DOHH2 (cell line): Measurements from ENCODE around the gene PDE8A.

Source experiments
- H3F3A ChIP-seq: fragments of 200-600 bp; sonication (generic), shearing (Covaris generic); 2 replicates; pipeline ENCODE4 v1.6.0; 2016; ENCODE audit warnings: antibody characterized with exemption, mild to moderate bottlenecking; ENCODE audit not compliant: control insufficient read depth, insufficient read depth
- H3K27ac ChIP-seq: fragments of 200-600 bp; sonication (generic); 2 replicates; pipeline ENCODE4 v1.5.1; 2014; ENCODE audit warnings: low read depth, mild to moderate bottlenecking, low read length, moderate library complexity
- H3K27me3 ChIP-seq: fragments of 200-600 bp; sonication (generic); 2 replicates; pipeline ENCODE4 v1.6.1; 2014; ENCODE audit warnings: mild to moderate bottlenecking, low read length, mixed read lengths; ENCODE audit not compliant: control insufficient read depth
- H3K36me3 ChIP-seq: fragments of 200-600 bp; sonication (generic); 2 replicates; pipeline ENCODE4 v1.6.1; 2014; ENCODE audit warnings: mild to moderate bottlenecking, low read length, moderate library complexity, mixed read lengths; ENCODE audit not compliant: control insufficient read depth
- H3K4me1 ChIP-seq: fragments of 200-600 bp; sonication (generic); 2 replicates; pipeline ENCODE4 v1.6.1; 2014; ENCODE audit warnings: mild to moderate bottlenecking, low read length, mixed read lengths; ENCODE audit not compliant: control insufficient read depth
- H3K4me2 ChIP-seq: fragments of 200-600 bp; sonication (generic); 2 replicates; pipeline ENCODE4 v1.6.0; 2014; ENCODE audit warnings: mild to moderate bottlenecking, low read length, moderate library complexity
- H3K4me3 ChIP-seq: fragments of 200-600 bp; sonication (generic); 2 replicates; pipeline ENCODE4 v1.5.1; 2014; ENCODE audit warnings: mild to moderate bottlenecking, low read length, mixed read lengths
- H3K79me2 ChIP-seq: fragments of 200-600 bp; sonication (generic); 2 replicates; pipeline ENCODE4 v1.6.1; 2014; ENCODE audit warnings: mild to moderate bottlenecking, low read length, mixed read lengths; ENCODE audit not compliant: control insufficient read depth
- H3K9me2 ChIP-seq: fragments of 200-600 bp; sonication (generic); replicated peaks from 2 replicates; pipeline ENCODE4 v1.6.1; 2014; ENCODE audit warnings: mild to moderate bottlenecking, low read length, mixed read lengths; ENCODE audit not compliant: control insufficient read depth
- H3K9me3 ChIP-seq: fragments of 200-600 bp; sonication (generic); 2 replicates; pipeline ENCODE4 v1.6.1; 2014; ENCODE audit warnings: antibody characterized with exemption, low read length, mixed read lengths; ENCODE audit not compliant: control insufficient read depth, insufficient read depth
- H4K20me1 ChIP-seq: fragments of 200-600 bp; sonication (generic); 2 replicates; pipeline ENCODE4 v1.6.0; 2014; ENCODE audit warnings: low read depth, mild to moderate bottlenecking, antibody characterized with exemption, low read length, moderate library complexity; ENCODE audit not compliant: control insufficient read depth, insufficient read depth
- EZH2phosphoT487 ChIP-seq: fragments of 200-600 bp; sonication (generic); IDR thresholded peaks from 2 replicates; pipeline ENCODE4 v1.6.1; 2017; ENCODE audit warnings: borderline replicate concordance, mild to moderate bottlenecking, antibody characterized with exemption, low read length, moderate library complexity, mixed read lengths
- TF ChIP-seq, protein P1 (sequence below): fragments of 200-600 bp; sonication (generic); IDR thresholded peaks from one replicate; pipeline ENCODE4 v1.5.1; 2014; ENCODE audit warnings: antibody characterized with exemption, mild to moderate bottlenecking, low read depth, low read length; ENCODE audit not compliant: poor library complexity, severe bottlenecking

Gene PDE8A

GRCh38 chr15:85034276-85034675 is 52.6 kb downstream of the PDE8A start:
- Histone ChIP-seq H3K27me3 (no peaks in the 10 kb centered on the region), H3K4me2 (no peak overlapping the region), H3K4me3 (no peak overlapping the region), H3F3A (no peaks in the 10 kb centered on the region), H3K36me3 (no peaks in the 10 kb centered on the region), H3K4me1 (peaks cover 9% of the 10 kb centered on the region; the same call in 1 of the 2 replicates), H3K9me2 (no peaks in the 10 kb centered on the region), H3K27ac (no peak overlapping the region), H4K20me1 (no peaks in the 10 kb centered on the region), H3K79me2 (peaks cover 8% of the 10 kb centered on the region), H3K9me3 (no peaks in the 10 kb centered on the region)
- TF ChIP-seq EZH2phosphoT487, result no peak
- TF ChIP-seq, protein P1, sequence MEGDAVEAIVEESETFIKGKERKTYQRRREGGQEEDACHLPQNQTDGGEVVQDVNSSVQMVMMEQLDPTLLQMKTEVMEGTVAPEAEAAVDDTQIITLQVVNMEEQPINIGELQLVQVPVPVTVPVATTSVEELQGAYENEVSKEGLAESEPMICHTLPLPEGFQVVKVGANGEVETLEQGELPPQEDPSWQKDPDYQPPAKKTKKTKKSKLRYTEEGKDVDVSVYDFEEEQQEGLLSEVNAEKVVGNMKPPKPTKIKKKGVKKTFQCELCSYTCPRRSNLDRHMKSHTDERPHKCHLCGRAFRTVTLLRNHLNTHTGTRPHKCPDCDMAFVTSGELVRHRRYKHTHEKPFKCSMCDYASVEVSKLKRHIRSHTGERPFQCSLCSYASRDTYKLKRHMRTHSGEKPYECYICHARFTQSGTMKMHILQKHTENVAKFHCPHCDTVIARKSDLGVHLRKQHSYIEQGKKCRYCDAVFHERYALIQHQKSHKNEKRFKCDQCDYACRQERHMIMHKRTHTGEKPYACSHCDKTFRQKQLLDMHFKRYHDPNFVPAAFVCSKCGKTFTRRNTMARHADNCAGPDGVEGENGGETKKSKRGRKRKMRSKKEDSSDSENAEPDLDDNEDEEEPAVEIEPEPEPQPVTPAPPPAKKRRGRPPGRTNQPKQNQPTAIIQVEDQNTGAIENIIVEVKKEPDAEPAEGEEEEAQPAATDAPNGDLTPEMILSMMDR, result no peak

DNA sequence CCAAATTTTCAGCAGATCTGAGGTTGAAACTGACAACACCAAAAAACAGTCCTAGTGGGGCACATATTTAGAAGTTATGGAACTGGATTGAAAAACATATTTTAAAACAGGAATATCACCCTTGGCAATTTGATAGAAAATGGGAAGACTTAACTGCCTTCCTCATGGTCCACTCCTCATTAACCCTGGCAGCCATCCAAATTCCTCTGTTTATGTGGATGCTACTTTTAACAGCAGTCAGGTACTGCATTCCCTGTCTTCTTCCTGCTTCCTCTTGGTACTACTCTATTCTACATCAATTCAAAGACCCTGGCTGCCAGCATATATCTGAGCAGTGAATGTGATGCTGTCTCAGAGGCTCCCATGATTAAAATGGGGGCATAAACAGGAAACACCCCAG is 54.3 kb downstream of the PDE8A start:
- Histone ChIP-seq H3K4me1 (peaks cover 7% of the 10 kb centered on the region), H3K79me2 (peaks cover 8% of the 10 kb centered on the region), H3K4me2 (no peak overlapping the region), H3K4me3 (no peak overlapping the region), H3K9me3 (no peaks in the 10 kb centered on the region), H3K9me2 (no peaks in the 10 kb centered on the region), H3K36me3 (no peaks in the 10 kb centered on the region), H4K20me1 (no peaks in the 10 kb centered on the region), H3F3A (no peaks in the 10 kb centered on the region), H3K27me3 (no peaks in the 10 kb centered on the region), H3K27ac (no peak overlapping the region)
- TF ChIP-seq, protein P1, result no peak
- no peak for TF ChIP-seq EZH2phosphoT487

DNA sequence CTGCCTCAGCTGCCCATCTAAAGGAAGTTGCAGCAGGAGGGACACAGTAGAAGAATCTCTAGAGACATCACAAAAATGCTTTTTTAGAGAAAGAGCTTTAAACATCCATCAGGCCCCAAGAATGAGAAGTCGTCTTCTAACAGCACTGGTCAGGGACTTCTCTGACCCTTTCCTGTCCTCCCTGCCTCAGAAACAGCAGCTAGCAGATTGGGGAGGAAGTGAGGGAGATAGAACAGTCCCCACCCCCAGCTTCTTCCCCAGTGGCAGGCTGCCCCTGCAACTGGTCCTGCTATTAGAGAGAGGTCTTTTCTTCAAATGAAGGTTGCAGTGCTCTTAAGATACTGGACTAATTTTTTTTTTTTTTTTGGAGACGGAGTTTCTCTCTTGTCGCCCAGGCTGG is 55.1 kb downstream of the PDE8A start:
- Histone ChIP-seq H3K4me2 (no peak overlapping the region), H3K79me2 (peaks cover 6% of the 10 kb centered on the region), H3K36me3 (no peaks in the 10 kb centered on the region), H3K4me1 (peaks cover 14% of the 10 kb centered on the region), H3K4me3 (no peak overlapping the region), H3F3A (no peaks in the 10 kb centered on the region), H3K27me3 (no peaks in the 10 kb centered on the region), H4K20me1 (no peaks in the 10 kb centered on the region), H3K9me3 (no peaks in the 10 kb centered on the region), H3K27ac (no peak overlapping the region), H3K9me2 (no peaks in the 10 kb centered on the region)
- TF ChIP-seq EZH2phosphoT487, result no peak
- TF ChIP-seq, protein P1, result no peak

DNA sequence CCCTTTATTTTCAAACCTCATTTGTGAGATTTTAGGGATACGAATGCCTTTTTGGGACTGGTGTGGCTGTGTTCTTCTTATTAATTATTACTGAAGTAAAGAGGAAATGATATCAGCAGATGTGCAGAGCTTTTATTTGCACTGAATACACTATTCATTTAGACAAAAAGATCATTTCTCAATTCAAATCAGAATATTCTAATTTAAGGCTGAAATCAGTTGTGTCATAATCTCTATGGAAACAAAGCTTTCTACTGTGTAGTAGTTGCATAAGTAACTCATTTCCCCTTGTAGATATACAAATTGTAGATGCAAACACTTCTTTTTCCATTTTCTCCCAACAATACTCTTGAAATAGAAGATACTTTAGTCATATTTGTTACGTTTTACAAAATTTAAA is 56.0 kb downstream of the PDE8A start:
- Histone ChIP-seq H4K20me1 (no peaks in the 10 kb centered on the region), H3K9me3 (no peaks in the 10 kb centered on the region), H3K27me3 (no peaks in the 10 kb centered on the region), H3K4me1 (peaks cover 15% of the 10 kb centered on the region), H3K36me3 (no peaks in the 10 kb centered on the region), H3F3A (no peaks in the 10 kb centered on the region), H3K4me3 (no peak overlapping the region), H3K79me2 (peaks cover 2% of the 10 kb centered on the region), H3K4me2 (no peak overlapping the region), H3K27ac (no peak overlapping the region), H3K9me2 (no peaks in the 10 kb centered on the region)
- TF ChIP-seq, protein P1, result no peak
- no peak for TF ChIP-seq EZH2phosphoT487
